OCI-LY1 (cell line): Measurements from ENCODE around the gene F7.

Source experiments
- EZH2 ChIP-seq: fragments of 200-600 bp; sonication (generic), shearing (Covaris generic); IDR thresholded peaks from 2 replicates; pipeline ENCODE4 v1.8.0; 2017; ENCODE audit warnings: borderline replicate concordance, mixed run types, mild to moderate bottlenecking, antibody characterized with exemption, low read length, moderate library complexity, mixed read lengths
- TF ChIP-seq, protein P1 (sequence below): fragments of 200-600 bp; sonication (generic), shearing (Covaris generic); IDR thresholded peaks from 2 replicates; pipeline ENCODE4 v1.5.1; 2017; ENCODE audit warnings: mild to moderate bottlenecking, antibody characterized with exemption, low read length, moderate library complexity, mixed read lengths

- TF ChIP-seq, protein P1, sequence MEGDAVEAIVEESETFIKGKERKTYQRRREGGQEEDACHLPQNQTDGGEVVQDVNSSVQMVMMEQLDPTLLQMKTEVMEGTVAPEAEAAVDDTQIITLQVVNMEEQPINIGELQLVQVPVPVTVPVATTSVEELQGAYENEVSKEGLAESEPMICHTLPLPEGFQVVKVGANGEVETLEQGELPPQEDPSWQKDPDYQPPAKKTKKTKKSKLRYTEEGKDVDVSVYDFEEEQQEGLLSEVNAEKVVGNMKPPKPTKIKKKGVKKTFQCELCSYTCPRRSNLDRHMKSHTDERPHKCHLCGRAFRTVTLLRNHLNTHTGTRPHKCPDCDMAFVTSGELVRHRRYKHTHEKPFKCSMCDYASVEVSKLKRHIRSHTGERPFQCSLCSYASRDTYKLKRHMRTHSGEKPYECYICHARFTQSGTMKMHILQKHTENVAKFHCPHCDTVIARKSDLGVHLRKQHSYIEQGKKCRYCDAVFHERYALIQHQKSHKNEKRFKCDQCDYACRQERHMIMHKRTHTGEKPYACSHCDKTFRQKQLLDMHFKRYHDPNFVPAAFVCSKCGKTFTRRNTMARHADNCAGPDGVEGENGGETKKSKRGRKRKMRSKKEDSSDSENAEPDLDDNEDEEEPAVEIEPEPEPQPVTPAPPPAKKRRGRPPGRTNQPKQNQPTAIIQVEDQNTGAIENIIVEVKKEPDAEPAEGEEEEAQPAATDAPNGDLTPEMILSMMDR = no peak
- no peak for TF ChIP-seq EZH2
Measured at GRCh38 chr13:113117335-113117872, 11.8 kb downstream of the F7 start.
